Endothelial cell of umbilical vein (primary cell): ENCODE results near the gene ARID3B. TPM values are rescaled to one million over a fixed set of nuclear protein-coding genes. Genes with fewer than 3 reads are reported as not detected.

Experiments used
- BruUV-seq: library from RNA; stranded (reverse); fragments of 400-500 nt; replicated peaks from 2 replicates; lab custom pipeline; 2021; lab: Mats Ljungman, UMichigan
- CTCF ChIA-PET: fragments of 300-600, 350-600 bp; sonication (Branson Sonifier 250); formaldehyde crosslinking; loops from one replicate; lab custom pipeline; 2021; ENCODE audit warnings: antibody characterized with exemption, inconsistent platforms; lab: Charles Lee
- POLR2A ChIA-PET: fragments of 300-600, 350-600 bp; sonication (Branson Sonifier 250); formaldehyde crosslinking; loops from one replicate; lab custom pipeline; 2021; ENCODE audit warnings: antibody characterized with exemption, inconsistent platforms; lab: Charles Lee
- DNase-seq: peaks from one replicate; pipeline ENCODE4 v3.0.0-alpha.2; 2011; ENCODE audit warnings: low read depth, low spot score
- FAIRE-seq: peaks from 2 replicates; lab custom pipeline; 2011; peaks lifted over from hg19 to GRCh38; lab: Jason Lieb, UNC
- H2AFZ ChIP-seq: 2 replicates; pipeline ENCODE4 v1.6.0; 2012; ENCODE audit warnings: low read depth, low read length, control low read depth, inconsistent platforms
- H3K27ac ChIP-seq: 2 replicates; pipeline ENCODE4 v1.5.1; 2011; ENCODE audit warnings: low read depth, mild to moderate bottlenecking, control low read depth, low read length, moderate library complexity; ENCODE audit not compliant: insufficient read depth
- H3K27me3 ChIP-seq, 2 experiments: 2 replicates each; pipeline versions ENCODE4 v1.6.0 to v1.6.1; 2011; ENCODE audit warnings: low read length in 2 of 2, mixed read lengths in 1 of 2; ENCODE audit not compliant: control insufficient read depth in 2 of 2, insufficient read depth in 2 of 2
- H3K36me3 ChIP-seq, 2 experiments: 2 replicates in 1 of 2; 3 replicates in 1 of 2; pipeline ENCODE4 v1.5.1; 2011; ENCODE audit warnings: low read length in 2 of 2, mild to moderate bottlenecking in 1 of 2, moderate library complexity in 1 of 2; ENCODE audit not compliant: control insufficient read depth in 2 of 2, insufficient read depth in 2 of 2; ENCODE audit errors: extremely low read depth in 1 of 2
- H3K4me1 ChIP-seq: 3 replicates; pipeline ENCODE4 v1.5.1; 2011; ENCODE audit warnings: mild to moderate bottlenecking, low read length; ENCODE audit not compliant: control insufficient read depth, insufficient read depth; ENCODE audit errors: extremely low read depth
- H3K4me2 ChIP-seq: 2 replicates; pipeline ENCODE4 v1.6.1; 2011; ENCODE audit warnings: low read length, control low read depth, mixed read lengths; ENCODE audit not compliant: insufficient read depth
- H3K4me3 ChIP-seq, 3 experiments: fragments of 200-600 bp in 1 of 3; sonication (generic), shearing (Covaris generic) in 1 of 3; replicated peaks in 1 of 3; 2 replicates each; pipeline ENCODE4 v1.5.1; 2011 to 2016; ENCODE audit warnings: control low read depth in 3 of 3, low read length in 3 of 3, mild to moderate bottlenecking in 2 of 3, inconsistent platforms in 1 of 3, low read depth in 1 of 3, moderate library complexity in 1 of 3; ENCODE audit not compliant: insufficient read depth in 1 of 3
- H3K79me2 ChIP-seq: 2 replicates; pipeline ENCODE4 v1.6.0; 2012; ENCODE audit warnings: low read length, inconsistent platforms; ENCODE audit not compliant: control insufficient read depth, insufficient read depth
- H3K9ac ChIP-seq: replicated peaks from 2 replicates; pipeline ENCODE3; 2011; ENCODE audit warnings: low read length, control low read depth; ENCODE audit not compliant: insufficient read depth; ENCODE audit errors: extremely low read depth
- H3K9me1 ChIP-seq: replicated peaks from 3 replicates; pipeline ENCODE4 v1.6.0; 2011; ENCODE audit warnings: mild to moderate bottlenecking, low read length; ENCODE audit not compliant: control insufficient read depth, insufficient read depth; ENCODE audit errors: extremely low read depth
- H3K9me3 ChIP-seq: replicated peaks from 2 replicates; pipeline ENCODE4 v1.5.1; 2012; ENCODE audit warnings: low read length, inconsistent platforms; ENCODE audit not compliant: control insufficient read depth, insufficient read depth
- H4K20me1 ChIP-seq: replicated peaks from 2 replicates; pipeline ENCODE3; 2011; ENCODE audit warnings: mild to moderate bottlenecking, low read length; ENCODE audit not compliant: control insufficient read depth, insufficient read depth; ENCODE audit errors: extremely low read depth
- EZH2 ChIP-seq: IDR thresholded peaks from 2 replicates; pipeline ENCODE4 v1.6.1; 2012; ENCODE audit warnings: borderline replicate concordance, low read depth, mild to moderate bottlenecking, moderate library complexity, low read length, inconsistent platforms; ENCODE audit not compliant: severe bottlenecking
- FOS ChIP-seq: IDR thresholded peaks from 2 replicates; pipeline ENCODE4 v1.6.1; 2011; ENCODE audit warnings: mild to moderate bottlenecking, low read length, moderate library complexity, borderline replicate concordance; ENCODE audit not compliant: insufficient read depth
- GATA2 ChIP-seq: IDR thresholded peaks from 2 replicates; pipeline ENCODE4 v1.7.0; 2011; ENCODE audit warnings: low read depth, mild to moderate bottlenecking, moderate library complexity, mixed read lengths, low read length; ENCODE audit not compliant: insufficient read length, insufficient read depth
- MAX ChIP-seq: IDR thresholded peaks from 2 replicates; pipeline ENCODE4 v1.6.1; 2011; ENCODE audit not compliant: insufficient read depth, insufficient read length
- MYC ChIP-seq: IDR thresholded peaks from one replicate; pipeline ENCODE4 v1.6.1; 2011; ENCODE audit warnings: mild to moderate bottlenecking, low read depth, low read length
- POLR2A ChIP-seq: IDR thresholded peaks from 2 replicates; pipeline ENCODE4 v1.6.1; 2012; ENCODE audit warnings: low read depth, mild to moderate bottlenecking, control low read depth, low read length
- POLR2AphosphoS5 ChIP-seq: IDR thresholded peaks from 2 replicates; pipeline ENCODE4 v1.6.1; 2012; ENCODE audit warnings: low read depth, mild to moderate bottlenecking, control low read depth, low read length, moderate library complexity; ENCODE audit not compliant: insufficient read depth
- dilution Hi-C: fragments of 300-500 bp; cut with MboI; formaldehyde crosslinking; loops from one replicate; pipeline ENCODE4 v1.15.0; 2019; ENCODE audit warnings: low sequenced_read_pairs; ENCODE audit not compliant: extremely low pct_ligation_motif_present
- intact Hi-C: fragments of 100-400 bp; cut with micrococcal nuclease; formaldehyde crosslinking; loops from one replicate; pipeline ENCODE4 v1.10.0; 2022
- polyA plus RNA-seq, 4 experiments: library from polyadenylated mRNA; depleted of rRNA in 3 of 4; stranded (reverse) in 3 of 4; unstranded in 1 of 4; fragments of >200 nt; gene quantifications; 2 replicates each; pipeline versions ENCODE4 v1.2.1 to v1.2.3, GENCODE V29; 2011 to 2012; ENCODE audit warnings: missing spikeins in 1 of 4
- total RNA-seq: library from RNA; stranded (reverse); gene quantifications from 2 replicates; pipeline ENCODE4 v1.2.3, GENCODE V29; 2021

ARID3B gene
- total and polyA plus RNA-seq, 2 donors (not counting 3 experiments of a cell fraction or from before 2014, with no cell fraction given): 6.2 to 10.0 TPM

- H3K4me1 ChIP-seq: peaks cover 13% of the 10 kb centered on the region
- no peak overlapping the region for H3K9ac ChIP-seq
- H3K4me3 ChIP-seq: no peak overlapping the region
- TF ChIP-seq POLR2A (no peak), FOS (no peak), GATA2 (no peak)
- intact Hi-C loops: no loop called here
- no peaks in the 10 kb centered on the region for H3K36me3 ChIP-seq
- POLR2A ChIA-PET: no interaction called here
- CTCF ChIA-PET: no interaction called here
- H3K27ac ChIP-seq: no peak overlapping the region
- dilution Hi-C loops: no loop called here
- no TSS peak for BruUV-seq
- H3K9me1 ChIP-seq: no peaks in the 10 kb centered on the region
- H3K27me3 ChIP-seq: no peaks in the 10 kb centered on the region
- FAIRE-seq (no peak), DNase-seq (no peak)
- H3K79me2 ChIP-seq: no peaks in the 10 kb centered on the region
- H4K20me1 ChIP-seq: no peaks in the 10 kb centered on the region
- no peak overlapping the region for H3K4me2 ChIP-seq
- no peaks in the 10 kb centered on the region for H3K9me3 ChIP-seq
- H2AFZ ChIP-seq: no peak overlapping the region
These were observed 23.9 kb upstream of the ARID3B start for GRCh38 chr15:74517096-74517495.

- Histone ChIP-seq H2AFZ (no peak overlapping the region), H3K27ac (no peak overlapping the region), H3K36me3 (no peaks in the 10 kb centered on the region), H3K27me3 (no peaks in the 10 kb centered on the region), H3K4me1 (peaks cover 5% of the 10 kb centered on the region), H3K9me1 (no peaks in the 10 kb centered on the region), H4K20me1 (no peaks in the 10 kb centered on the region), H3K4me2 (no peak overlapping the region), H3K4me3 (no peak overlapping the region), H3K9me3 (no peaks in the 10 kb centered on the region), H3K9ac (no peak overlapping the region), H3K79me2 (no peaks in the 10 kb centered on the region)
- TF ChIP-seq POLR2AphosphoS5 (no peak), MYC (no peak), MAX (no peak), GATA2 (no peak), FOS (peak; percentile 58), EZH2 (no peak)
- POLR2A ChIA-PET: interaction anchor here (0.7 kb wide), 1 partner anchor 27 kb away, joined by 4 read pairs; no protein-coding TSS in a partner anchor
- intact Hi-C loops (no loop called here), dilution Hi-C loops (no loop called here)
- CTCF ChIA-PET: interaction anchor here (1.1 kb wide), 1 partner anchor 26 kb away, joined by 3 read pairs; no protein-coding TSS in a partner anchor
- DNase-seq (peak; percentile 40), FAIRE-seq (peak; percentile 64)
- BruUV-seq: no TSS peak
These were observed 21.7 kb upstream of the ARID3B start for GRCh38 chr15:74519311-74519710.
